AG09319 (cell line): ENCODE results near the gene KDM1A.
"Not testable (repeated sequence)": the region's sequence is repeated elsewhere in the genome, so short reads cannot be mapped to it uniquely, and the experiment has no call there.

Source experiments
- DNase-seq: peaks from one replicate; pipeline ENCODE4 v3.0.0-alpha.2; 2010; ENCODE audit warnings: low read depth; ENCODE audit errors: extremely low read depth
- TF ChIP-seq, protein P1 (sequence below): IDR thresholded peaks from 2 replicates; pipeline ENCODE4 v1.5.1; 2011; ENCODE audit warnings: low read depth, mild to moderate bottlenecking, inconsistent platforms, low read length, moderate library complexity

Gene KDM1A

DNA sequence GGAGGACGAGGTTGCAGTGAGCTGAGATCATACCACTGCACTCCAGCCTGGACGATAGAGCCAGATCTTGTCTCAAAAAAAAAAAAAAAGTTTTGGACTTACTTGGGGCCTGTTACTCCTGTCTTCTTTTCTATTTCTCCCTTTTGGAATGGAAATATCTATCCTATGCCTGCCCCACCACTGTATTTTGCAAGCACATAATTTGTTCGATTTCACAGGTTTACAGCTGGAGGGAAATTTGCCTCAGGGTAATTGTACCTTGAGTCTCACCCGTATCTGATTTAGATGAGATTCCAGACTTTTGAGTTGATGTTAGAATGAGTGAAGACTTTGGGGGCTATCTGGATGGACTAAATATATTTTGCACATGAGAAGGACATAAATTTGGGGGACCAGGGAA is 12.2 kb upstream of the KDM1A start:
- no peak for DNase-seq
- TF ChIP-seq, protein P1, sequence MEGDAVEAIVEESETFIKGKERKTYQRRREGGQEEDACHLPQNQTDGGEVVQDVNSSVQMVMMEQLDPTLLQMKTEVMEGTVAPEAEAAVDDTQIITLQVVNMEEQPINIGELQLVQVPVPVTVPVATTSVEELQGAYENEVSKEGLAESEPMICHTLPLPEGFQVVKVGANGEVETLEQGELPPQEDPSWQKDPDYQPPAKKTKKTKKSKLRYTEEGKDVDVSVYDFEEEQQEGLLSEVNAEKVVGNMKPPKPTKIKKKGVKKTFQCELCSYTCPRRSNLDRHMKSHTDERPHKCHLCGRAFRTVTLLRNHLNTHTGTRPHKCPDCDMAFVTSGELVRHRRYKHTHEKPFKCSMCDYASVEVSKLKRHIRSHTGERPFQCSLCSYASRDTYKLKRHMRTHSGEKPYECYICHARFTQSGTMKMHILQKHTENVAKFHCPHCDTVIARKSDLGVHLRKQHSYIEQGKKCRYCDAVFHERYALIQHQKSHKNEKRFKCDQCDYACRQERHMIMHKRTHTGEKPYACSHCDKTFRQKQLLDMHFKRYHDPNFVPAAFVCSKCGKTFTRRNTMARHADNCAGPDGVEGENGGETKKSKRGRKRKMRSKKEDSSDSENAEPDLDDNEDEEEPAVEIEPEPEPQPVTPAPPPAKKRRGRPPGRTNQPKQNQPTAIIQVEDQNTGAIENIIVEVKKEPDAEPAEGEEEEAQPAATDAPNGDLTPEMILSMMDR: no peak

DNA sequence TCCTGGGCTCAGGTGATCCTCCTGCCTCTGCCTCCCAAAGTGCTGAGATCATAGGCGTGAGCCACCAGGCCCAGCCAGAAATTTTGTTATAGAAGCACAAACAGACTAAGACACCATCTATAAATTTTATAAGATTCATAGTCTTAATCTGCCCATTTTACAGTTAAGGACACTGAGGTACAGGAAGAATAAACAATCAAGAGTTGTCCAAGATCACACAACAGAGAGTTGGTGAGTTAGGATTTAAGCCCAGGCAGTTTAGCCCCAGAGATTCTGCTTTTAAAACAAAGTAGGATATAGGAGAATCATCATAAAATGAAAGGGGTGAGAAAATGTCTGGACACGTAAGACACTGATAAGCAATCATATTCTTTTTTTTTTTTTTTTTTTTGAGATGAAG is 10.4 kb upstream of the KDM1A start:
- TF ChIP-seq, protein P1: no peak

DNA sequence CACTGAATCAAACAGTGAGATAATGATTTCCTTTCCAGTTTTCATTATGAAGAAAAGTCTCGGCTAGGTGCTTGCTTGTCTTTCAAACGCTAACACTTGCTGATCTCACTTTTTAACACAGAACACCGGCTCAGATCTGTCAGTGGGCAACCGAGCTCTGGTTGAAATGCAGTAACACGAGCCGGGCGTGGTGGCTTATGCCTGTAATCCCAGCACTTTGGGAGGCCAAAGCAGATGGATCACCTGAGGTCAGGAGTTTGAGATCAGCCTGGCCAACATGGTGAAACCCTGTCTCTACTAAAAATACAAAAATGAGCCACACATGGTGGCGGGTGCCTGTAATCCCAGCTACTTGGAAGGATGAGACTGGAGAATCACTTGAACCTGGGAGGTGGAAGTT is 9.2 kb upstream of the KDM1A start:
- DNase-seq: not testable (repeated sequence)

More for the DNA sequence above, 10.4 kb upstream of the KDM1A start:
- no peak for DNase-seq

DNA sequence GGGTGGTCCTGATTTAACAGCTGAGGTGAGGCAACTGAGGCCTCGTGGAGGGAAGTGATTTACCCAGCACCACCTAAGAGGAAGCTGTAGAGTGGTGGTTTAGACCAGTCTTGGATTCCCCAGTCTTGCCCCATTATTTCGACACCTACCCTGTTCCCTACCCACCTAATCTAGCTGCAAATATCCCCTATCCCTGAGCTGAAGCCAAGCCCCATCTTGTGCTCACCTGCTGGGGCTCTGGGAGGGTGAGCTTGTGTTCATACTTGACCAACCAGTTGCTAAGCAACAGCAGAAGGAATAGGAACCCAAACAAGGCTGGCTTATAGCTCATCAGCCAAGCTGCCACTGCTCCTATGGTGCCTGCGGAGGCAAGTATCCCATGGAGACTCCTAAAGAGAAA is 5.6 kb upstream of the KDM1A start:
- TF ChIP-seq, protein P1: no peak
- DNase-seq: no peak

DNA sequence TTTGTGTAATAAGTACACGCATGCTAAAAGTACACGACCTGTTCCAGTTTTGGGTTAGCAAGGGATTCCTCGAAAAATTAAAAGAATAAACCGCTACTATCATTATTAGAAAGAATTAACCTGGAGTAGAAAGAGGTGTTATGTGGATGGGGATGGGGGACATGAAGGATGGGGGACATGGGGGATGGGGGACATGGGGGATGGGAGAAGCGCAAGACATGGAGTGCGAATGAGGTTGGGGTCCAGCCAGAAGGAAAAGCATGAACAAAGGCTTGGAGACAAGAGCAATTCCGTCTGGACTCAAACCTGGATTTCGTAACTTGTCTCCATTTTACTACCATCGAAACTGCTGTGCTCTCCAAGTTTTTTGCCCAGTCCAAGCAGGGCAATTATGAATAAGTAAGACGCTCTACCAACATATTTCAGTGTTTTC is 591 bp upstream of the KDM1A start:
- DNase-seq: no peak
- TF ChIP-seq, protein P1: no peak

DNA sequence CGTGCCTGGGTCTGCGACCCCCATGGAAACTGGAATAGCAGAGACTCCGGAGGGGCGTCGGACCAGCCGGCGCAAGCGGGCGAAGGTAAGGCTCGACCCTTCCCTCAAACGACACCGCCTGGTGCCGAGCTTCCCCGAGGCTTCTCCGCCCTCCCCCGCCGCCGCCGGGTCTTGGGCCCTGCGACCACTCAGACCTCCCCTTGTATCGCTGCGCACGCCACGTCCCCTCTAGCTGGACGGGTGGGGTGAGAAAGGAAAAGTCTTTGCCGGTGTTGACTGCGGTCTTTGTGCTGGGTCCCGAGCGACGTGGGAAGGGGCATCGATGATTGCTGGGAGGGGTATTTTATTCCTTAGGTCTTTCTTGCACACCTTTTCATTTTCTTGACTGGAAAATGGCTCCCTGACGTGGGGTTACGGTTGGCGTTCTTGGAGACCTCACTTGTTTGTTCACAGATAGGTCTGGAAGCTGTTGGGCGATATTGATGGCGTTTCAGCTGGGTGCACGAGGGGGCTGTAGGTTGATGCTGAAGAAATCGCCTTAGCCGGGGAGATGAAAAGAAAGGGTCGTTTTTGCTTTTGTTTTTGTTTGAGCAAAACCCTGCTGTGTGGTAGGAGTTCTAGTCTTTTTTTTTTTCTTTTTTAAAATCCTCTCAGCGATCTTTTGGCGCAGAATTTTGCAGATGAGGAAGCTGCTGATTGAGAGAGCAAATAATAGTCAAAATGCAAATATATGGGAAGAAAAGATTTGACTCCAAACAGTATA is 776 bp downstream of the KDM1A start:
- TF ChIP-seq, protein P1: no peak
- DNase-seq: no peak

DNA sequence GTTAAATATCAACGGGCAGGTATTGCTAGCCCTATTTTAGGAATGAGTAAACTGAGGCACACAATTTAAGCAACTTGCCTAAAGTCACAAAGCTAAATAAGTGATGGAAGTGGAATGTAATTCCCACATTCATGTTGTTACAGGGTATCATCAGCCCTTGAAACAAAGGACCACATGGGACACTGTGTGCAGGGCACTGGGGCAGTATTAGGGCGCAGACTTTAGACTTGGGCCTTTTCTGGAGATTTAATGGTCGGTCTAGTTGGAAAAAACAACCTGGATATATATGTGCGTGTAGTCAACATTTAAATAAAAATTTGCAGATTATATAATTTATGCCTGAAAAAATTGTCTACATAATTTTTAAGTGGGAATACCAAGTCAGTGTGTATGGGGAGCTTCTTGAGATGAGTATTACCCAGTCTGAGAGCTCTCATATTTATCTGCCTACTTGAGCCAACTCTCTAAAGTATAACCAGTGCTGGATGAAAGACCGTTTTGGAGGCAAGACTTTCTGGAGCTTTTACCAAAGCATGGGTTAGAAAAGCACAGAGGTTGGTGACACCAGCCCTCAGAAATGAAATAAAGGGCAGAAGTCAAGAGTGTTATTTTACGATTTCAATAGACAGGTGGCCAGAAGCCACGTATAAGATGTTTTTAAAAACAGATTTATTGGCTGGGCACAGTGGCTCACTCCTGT is 1.6 kb downstream of the KDM1A start:
- TF ChIP-seq, protein P1: no peak
- DNase-seq: no peak
